Measurements from ENCODE around the gene BMP4. TPM values are rescaled to one million over a fixed set of nuclear protein-coding genes. Genes with fewer than 3 reads are reported as not detected.

Gene BMP4
- total and polyA plus RNA-seq, 10 of the 15 experiments (the other 5 are each of a cell fraction or from before 2014, with no cell fraction given) = 0.11 to 1.8 (median 0.60) TPM; not detected in 1

DNA sequence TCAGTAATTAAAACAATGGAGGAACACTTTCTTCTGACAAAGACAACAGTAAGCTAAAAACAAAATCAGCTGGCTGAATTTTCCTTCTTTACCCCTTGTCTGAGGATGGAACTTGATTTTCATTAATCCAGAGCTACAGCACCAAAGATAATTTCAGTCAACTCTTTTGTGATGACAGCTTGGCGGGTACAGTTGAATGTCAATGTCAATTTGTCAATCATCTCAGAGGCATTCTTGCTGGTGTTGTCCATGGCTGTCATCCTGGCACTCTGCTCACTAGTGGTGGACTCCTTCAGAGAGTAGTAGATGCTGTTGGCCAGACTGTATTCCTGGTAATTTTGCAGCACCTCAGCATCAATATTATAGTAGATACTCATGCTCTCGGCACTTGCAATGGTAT, 34.4 kb upstream of the BMP4 start:
- ChIA-PET CTCF (no interaction called here), RAD21 (ENCODE audit: unreplicated experiment) (no interaction called here), SMC1A (ENCODE audit: uncharacterized antibody, unreplicated experiment) (no interaction called here), POLR2A (no interaction called here)
- no TSS peak for BruUV-seq (replicated peaks)
- Histone ChIP-seq H3K4me2 (ENCODE audit: control insufficient read depth, insufficient read depth) (no peak overlapping the region), H3K27me3 (replicated peaks in 1 of 2; ENCODE audit: control insufficient read depth in 2 of 2, insufficient read depth in 2 of 2, low read length in 1 of 2) (no peaks in the 10 kb centered on the region), H3K9me3 (replicated peaks; ENCODE audit: control insufficient read depth, insufficient read depth, low read length) (no peaks in the 10 kb centered on the region), H3K4me3 (no peak overlapping the region), H2AFZ (ENCODE audit: control insufficient read depth, low read depth, low read length) (no peak overlapping the region), H3K36me3 (ENCODE audit: control insufficient read depth in 2 of 2, insufficient read depth in 2 of 2, low read length in 1 of 2) (no peaks in the 10 kb centered on the region), H3K4me1 (ENCODE audit: control insufficient read depth, insufficient read depth, low read length) (no peaks in the 10 kb centered on the region), H3K27ac (ENCODE audit: control insufficient read depth, insufficient read depth) (no peak overlapping the region), H4K20me1 (ENCODE audit: control insufficient read depth, insufficient read depth) (no peaks in the 10 kb centered on the region), H3K9ac (ENCODE audit: control insufficient read depth, insufficient read depth, low read length) (no peak overlapping the region), H3K79me2 (ENCODE audit: control insufficient read depth, insufficient read depth, low read length) (no peaks in the 10 kb centered on the region)
- ATAC-seq = no peak
- WGBS (ENCODE audit: insufficient coverage, insufficient replicate concordance, low lambda C conversion rate, missing lambda C conversion rate) = 0% methylated on average over 2 of the region's 2 CpGs
- in situ Hi-C loops (cut with MboI) = no loop called here
- intact Hi-C loops (cut with micrococcal nuclease; ENCODE audit: unreplicated experiment) = no loop called here
- TF ChIP-seq NFYB (IDR thresholded peaks at IDR 0.05; ENCODE audit: insufficient read depth, low read depth, low read length) = no peak
- TF ChIP-seq EP300 (IDR thresholded peaks at IDR 0.05; ENCODE audit: borderline replicate concordance in 1 of 2, control insufficient read depth in 1 of 2, low read depth in 2 of 2, low read length in 2 of 2) = no peak
- no peak for TF ChIP-seq USF1 (IDR thresholded peaks at IDR 0.05; ENCODE audit: borderline replicate concordance, extremely low read length, insufficient read depth, low read depth, low read length)
- TF ChIP-seq PAX8 (IDR thresholded peaks at IDR 0.05) = no peak
- TF ChIP-seq CHD4 (IDR thresholded peaks at IDR 0.05) = no peak
- TF ChIP-seq CBFB (IDR thresholded peaks at IDR 0.05; ENCODE audit: low read depth) = no peak
- no peak for TF ChIP-seq PBX3 (IDR thresholded peaks at IDR 0.05; ENCODE audit: insufficient replicate concordance, low read depth, low read length)
- TF ChIP-seq RELB (IDR thresholded peaks at IDR 0.05; ENCODE audit: low read depth) = no peak
- TF ChIP-seq MYB (IDR thresholded peaks at IDR 0.05; ENCODE audit: borderline replicate concordance, low read depth, low read length) = no peak
- no peak for TF ChIP-seq POU2F2 (IDR thresholded peaks at IDR 0.05; ENCODE audit: borderline replicate concordance, low read depth, low read length)
- TF ChIP-seq, protein P1, sequence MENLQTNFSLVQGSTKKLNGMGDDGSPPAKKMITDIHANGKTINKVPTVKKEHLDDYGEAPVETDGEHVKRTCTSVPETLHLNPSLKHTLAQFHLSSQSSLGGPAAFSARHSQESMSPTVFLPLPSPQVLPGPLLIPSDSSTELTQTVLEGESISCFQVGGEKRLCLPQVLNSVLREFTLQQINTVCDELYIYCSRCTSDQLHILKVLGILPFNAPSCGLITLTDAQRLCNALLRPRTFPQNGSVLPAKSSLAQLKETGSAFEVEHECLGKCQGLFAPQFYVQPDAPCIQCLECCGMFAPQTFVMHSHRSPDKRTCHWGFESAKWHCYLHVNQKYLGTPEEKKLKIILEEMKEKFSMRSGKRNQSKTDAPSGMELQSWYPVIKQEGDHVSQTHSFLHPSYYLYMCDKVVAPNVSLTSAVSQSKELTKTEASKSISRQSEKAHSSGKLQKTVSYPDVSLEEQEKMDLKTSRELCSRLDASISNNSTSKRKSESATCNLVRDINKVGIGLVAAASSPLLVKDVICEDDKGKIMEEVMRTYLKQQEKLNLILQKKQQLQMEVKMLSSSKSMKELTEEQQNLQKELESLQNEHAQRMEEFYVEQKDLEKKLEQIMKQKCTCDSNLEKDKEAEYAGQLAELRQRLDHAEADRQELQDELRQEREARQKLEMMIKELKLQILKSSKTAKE (IDR thresholded peaks at IDR 0.05; ENCODE audit: low read depth, poor library complexity, severe bottlenecking) = no peak
- no peak for TF ChIP-seq TCF3 (IDR thresholded peaks at IDR 0.05; ENCODE audit: borderline replicate concordance, insufficient read depth, low read depth, low read length)
- no peak for TF ChIP-seq ZNF687 (IDR thresholded peaks at IDR 0.05)
- FAIRE-seq = no peak
- no peak for DNase-seq (ENCODE audit: low read depth, low spot score)

All from GM12878 (cell line).